ENCODE results near the gene ADRM1. TPM values are rescaled to one million over a fixed set of nuclear protein-coding genes. Genes with fewer than 3 reads are reported as not detected.

The ADRM1 gene
- total and polyA plus RNA-seq, 2 of the 4 experiments (the other 2 are of a cell fraction) = 103 to 149 TPM

DNA sequence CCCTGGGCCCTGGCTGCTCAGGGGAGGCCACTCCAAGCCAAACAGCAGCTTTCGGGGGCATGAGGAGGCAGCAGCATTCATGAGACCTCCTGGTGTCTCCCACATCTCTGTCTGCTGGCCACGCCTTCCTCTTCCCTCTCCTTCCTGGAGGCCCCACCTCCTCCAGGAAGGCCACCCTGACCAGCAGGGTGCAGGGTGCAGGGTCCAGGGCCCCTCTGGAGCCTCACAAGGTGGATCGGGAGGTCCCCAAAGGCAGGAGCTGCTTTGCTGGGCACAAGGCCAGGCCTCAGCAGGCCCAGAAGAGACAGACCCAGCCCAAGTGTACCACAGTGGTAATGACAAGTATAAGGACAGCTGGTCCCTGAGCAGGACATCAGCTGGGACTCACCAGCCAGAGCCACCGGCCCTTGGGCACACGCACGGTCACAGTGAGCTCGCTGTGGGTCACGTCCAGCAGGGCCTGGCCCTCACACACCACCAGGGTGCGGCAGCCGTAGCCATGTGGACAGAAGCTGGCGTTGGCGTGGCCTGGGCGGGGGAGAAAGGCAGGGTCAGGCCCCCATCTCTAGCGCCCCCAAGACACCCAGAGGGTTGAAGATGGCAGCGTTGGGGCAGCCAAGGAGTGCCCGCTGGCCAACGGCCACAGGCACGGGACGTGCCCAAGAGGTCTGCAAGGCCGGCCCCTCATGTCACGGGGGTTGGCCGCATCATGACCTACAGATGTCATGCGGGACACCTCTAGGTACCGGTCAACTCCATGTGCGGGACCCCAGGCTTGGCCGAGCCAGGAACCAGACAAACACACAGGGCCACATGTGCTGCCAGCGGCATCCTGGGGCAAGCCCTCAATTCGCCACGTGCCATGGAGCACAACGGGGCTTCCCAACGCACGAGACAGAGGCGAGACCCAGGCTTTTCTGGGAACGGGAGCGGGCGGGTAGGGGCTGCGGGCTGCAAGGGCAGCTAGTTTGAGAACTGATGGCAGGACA, 26.9 kb downstream of the ADRM1 start:
- Histone ChIP-seq H3K4me1 (ENCODE audit: control insufficient read depth, insufficient read depth, low read length) (no peaks in the 10 kb centered on the region), H3K9me3 (ENCODE audit: control insufficient read depth, insufficient read depth, low read length) (no peaks in the 10 kb centered on the region), H4K20me1 (ENCODE audit: insufficient read depth, low read length) (no peaks in the 10 kb centered on the region; the same call in 1 of the 2 replicates), H3K4me2 (ENCODE audit: low read depth, low read length) (no peak overlapping the region), H3K4me3 (ENCODE audit: insufficient read depth, low read depth, low read length) (no peak overlapping the region), H3K18ac (ENCODE audit: low read depth, low read length) (no peak overlapping the region), H3K9ac (ENCODE audit: low read depth, low read length) (no peak overlapping the region), H3K79me1 (ENCODE audit: low read depth in 1 of 2, low read length in 2 of 2) (no peaks in the 10 kb centered on the region), H3K23ac (ENCODE audit: low read depth, low read length) (no peak overlapping the region), H2BK15ac (ENCODE audit: low read depth, low read length) (no peak overlapping the region), H2BK20ac (ENCODE audit: low read depth, low read length) (no peak overlapping the region), H3K27me3 (ENCODE audit: control insufficient read depth, insufficient read depth, low read length) (no peaks in the 10 kb centered on the region), H3K14ac (replicated peaks; ENCODE audit: low read depth, low read length) (no peak overlapping the region), H4K8ac (ENCODE audit: low read depth in 2 of 2, low read length in 2 of 2) (no peak overlapping the region), H3K9me1 (ENCODE audit: insufficient read depth, low read length) (no peaks in the 10 kb centered on the region), H2AK9ac (replicated peaks; ENCODE audit: low read depth, low read length, poor library complexity) (peak overlapping the region; percentile 72), H2BK5ac (ENCODE audit: low read depth, low read length, poor library complexity, severe bottlenecking) (no peak overlapping the region), H4K5ac (ENCODE audit: low read depth, low read length) (no peak overlapping the region), H4K91ac (ENCODE audit: insufficient read depth, low read depth, low read length) (no peak overlapping the region), H2AFZ (replicated peaks; ENCODE audit: low read length, poor library complexity) (peak overlapping the region; percentile 11), H3K36me3 (ENCODE audit: control insufficient read depth, insufficient read depth, low read length) (peaks cover 50% of the 10 kb centered on the region), H2AK5ac (ENCODE audit: low read depth, low read length) (no peak overlapping the region), H2BK120ac (ENCODE audit: low read depth, low read length) (no peak overlapping the region), H3K56ac (ENCODE audit: extremely low read depth, insufficient read depth, low read length) (no peak overlapping the region), H3K27ac (ENCODE audit: insufficient read depth, low read length) (no peak overlapping the region), H3K4ac (ENCODE audit: low read depth, low read length) (no peak overlapping the region)
- POLR2A ChIA-PET (ENCODE audit: unreplicated experiment) = no interaction called here
- TF ChIP-seq MAZ (IDR thresholded peaks at IDR 0.05; ENCODE audit: borderline replicate concordance, low read depth, low read length) (no peak), CEBPB (IDR thresholded peaks at IDR 0.05; ENCODE audit: low read depth, low read length) (no peak), CHD1 (IDR thresholded peaks at IDR 0.05; ENCODE audit: low read depth, low read length) (no peak), MAFK (IDR thresholded peaks at IDR 0.05; ENCODE audit: low read depth, low read length) (no peak), RCOR1 (IDR thresholded peaks at IDR 0.05; ENCODE audit: insufficient replicate concordance, low read length) (no peak), MXI1 (IDR thresholded peaks at IDR 0.05; ENCODE audit: borderline replicate concordance, low read depth, low read length) (no peak), FOS (IDR thresholded peaks at IDR 0.05; ENCODE audit: low read depth, low read length) (no peak), POLR2A (IDR thresholded peaks at IDR 0.05; ENCODE audit: low read depth, low read length) (no peak), RAD21 (IDR thresholded peaks at IDR 0.05; ENCODE audit: low read length) (no peak)
- TF ChIP-seq, protein P1, sequence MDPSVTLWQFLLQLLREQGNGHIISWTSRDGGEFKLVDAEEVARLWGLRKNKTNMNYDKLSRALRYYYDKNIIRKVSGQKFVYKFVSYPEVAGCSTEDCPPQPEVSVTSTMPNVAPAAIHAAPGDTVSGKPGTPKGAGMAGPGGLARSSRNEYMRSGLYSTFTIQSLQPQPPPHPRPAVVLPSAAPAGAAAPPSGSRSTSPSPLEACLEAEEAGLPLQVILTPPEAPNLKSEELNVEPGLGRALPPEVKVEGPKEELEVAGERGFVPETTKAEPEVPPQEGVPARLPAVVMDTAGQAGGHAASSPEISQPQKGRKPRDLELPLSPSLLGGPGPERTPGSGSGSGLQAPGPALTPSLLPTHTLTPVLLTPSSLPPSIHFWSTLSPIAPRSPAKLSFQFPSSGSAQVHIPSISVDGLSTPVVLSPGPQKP (IDR thresholded peaks at IDR 0.05; ENCODE audit: borderline replicate concordance, low read depth, low read length) = no peak
- TF ChIP-seq, protein P2, sequence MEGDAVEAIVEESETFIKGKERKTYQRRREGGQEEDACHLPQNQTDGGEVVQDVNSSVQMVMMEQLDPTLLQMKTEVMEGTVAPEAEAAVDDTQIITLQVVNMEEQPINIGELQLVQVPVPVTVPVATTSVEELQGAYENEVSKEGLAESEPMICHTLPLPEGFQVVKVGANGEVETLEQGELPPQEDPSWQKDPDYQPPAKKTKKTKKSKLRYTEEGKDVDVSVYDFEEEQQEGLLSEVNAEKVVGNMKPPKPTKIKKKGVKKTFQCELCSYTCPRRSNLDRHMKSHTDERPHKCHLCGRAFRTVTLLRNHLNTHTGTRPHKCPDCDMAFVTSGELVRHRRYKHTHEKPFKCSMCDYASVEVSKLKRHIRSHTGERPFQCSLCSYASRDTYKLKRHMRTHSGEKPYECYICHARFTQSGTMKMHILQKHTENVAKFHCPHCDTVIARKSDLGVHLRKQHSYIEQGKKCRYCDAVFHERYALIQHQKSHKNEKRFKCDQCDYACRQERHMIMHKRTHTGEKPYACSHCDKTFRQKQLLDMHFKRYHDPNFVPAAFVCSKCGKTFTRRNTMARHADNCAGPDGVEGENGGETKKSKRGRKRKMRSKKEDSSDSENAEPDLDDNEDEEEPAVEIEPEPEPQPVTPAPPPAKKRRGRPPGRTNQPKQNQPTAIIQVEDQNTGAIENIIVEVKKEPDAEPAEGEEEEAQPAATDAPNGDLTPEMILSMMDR (conservative IDR thresholded peaks at IDR 0.05; ENCODE audit: low read depth, low read length) = no peak
- TF ChIP-seq, protein P3, sequence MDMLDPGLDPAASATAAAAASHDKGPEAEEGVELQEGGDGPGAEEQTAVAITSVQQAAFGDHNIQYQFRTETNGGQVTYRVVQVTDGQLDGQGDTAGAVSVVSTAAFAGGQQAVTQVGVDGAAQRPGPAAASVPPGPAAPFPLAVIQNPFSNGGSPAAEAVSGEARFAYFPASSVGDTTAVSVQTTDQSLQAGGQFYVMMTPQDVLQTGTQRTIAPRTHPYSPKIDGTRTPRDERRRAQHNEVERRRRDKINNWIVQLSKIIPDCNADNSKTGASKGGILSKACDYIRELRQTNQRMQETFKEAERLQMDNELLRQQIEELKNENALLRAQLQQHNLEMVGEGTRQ (IDR thresholded peaks at IDR 0.05; ENCODE audit: low read depth, low read length) = no peak
- ATAC-seq (ENCODE audit: low read depth) = no peak
- in situ Hi-C loops (cut with MboI; ENCODE audit: low sequenced_read_pairs) = no loop called here
- 94% methylated on average over 26 of the region's 37 CpGs; no CpG with 5 or more reads in 1 of the 2 experiments for WGBS, 2 experiments (ENCODE audit: extremely low coverage in 2 of 2, insufficient read length in 1 of 2)
- intact Hi-C loops (cut with micrococcal nuclease) = no loop called here
- BruUV-seq (replicated peaks) = no TSS peak
- dilution Hi-C loops (cut with HindIII; ENCODE audit: low sequenced_read_pairs, unreplicated experiment) = no loop called here
- CTCF ChIA-PET = no interaction called here
- DNase-seq = no peak
